ENCODE measurements around the gene PLEK. TPM values are rescaled to one million over a fixed set of nuclear protein-coding genes. Genes with fewer than 3 reads are reported as not detected.

Gene PLEK
- total RNA-seq, 1 donor from 2014 or later = 4.4 TPM

DNA sequence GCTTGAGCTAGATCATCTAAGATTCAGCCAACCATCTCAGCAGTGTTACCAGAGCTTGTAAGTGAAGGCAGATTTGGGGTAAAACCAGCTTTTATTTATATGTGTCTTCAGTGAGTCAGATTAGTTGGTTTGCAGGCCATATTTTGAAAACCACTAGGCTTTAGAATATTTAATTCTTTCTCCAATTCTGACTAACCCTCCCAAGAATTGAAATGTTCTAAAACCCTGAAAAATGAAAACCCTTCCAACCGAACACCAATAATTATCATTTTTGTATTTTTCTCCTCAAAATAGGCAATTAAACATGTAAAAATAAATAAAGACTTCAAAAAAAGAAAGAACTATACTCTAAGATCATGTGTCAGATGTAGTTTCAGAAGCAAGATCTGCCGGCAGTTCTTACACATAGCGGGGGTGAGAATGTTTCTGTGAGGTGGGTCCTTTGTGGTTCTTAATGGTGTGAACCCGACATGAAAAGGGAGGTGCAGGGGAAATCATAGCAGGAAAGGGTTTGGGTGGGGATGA, 14.2 kb downstream of the PLEK start:
- Histone ChIP-seq H3K36me3 (no peaks in the 10 kb centered on the region), H3K4me3 (no peak overlapping the region), H3K27ac (no peak overlapping the region), H3K27me3 (no peaks in the 10 kb centered on the region), H3K4me1 (no peaks in the 10 kb centered on the region), H3K9me3 (no peaks in the 10 kb centered on the region)
- TF ChIP-seq POLR2AphosphoS5 (IDR thresholded peaks at IDR 0.05; ENCODE audit: insufficient read depth in 1 of 2, low read depth in 1 of 2) (no peak), POLR2A (IDR thresholded peaks at IDR 0.05) (no peak)
- TF ChIP-seq, protein P1, sequence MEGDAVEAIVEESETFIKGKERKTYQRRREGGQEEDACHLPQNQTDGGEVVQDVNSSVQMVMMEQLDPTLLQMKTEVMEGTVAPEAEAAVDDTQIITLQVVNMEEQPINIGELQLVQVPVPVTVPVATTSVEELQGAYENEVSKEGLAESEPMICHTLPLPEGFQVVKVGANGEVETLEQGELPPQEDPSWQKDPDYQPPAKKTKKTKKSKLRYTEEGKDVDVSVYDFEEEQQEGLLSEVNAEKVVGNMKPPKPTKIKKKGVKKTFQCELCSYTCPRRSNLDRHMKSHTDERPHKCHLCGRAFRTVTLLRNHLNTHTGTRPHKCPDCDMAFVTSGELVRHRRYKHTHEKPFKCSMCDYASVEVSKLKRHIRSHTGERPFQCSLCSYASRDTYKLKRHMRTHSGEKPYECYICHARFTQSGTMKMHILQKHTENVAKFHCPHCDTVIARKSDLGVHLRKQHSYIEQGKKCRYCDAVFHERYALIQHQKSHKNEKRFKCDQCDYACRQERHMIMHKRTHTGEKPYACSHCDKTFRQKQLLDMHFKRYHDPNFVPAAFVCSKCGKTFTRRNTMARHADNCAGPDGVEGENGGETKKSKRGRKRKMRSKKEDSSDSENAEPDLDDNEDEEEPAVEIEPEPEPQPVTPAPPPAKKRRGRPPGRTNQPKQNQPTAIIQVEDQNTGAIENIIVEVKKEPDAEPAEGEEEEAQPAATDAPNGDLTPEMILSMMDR (IDR thresholded peaks at IDR 0.05) = no peak
- no peak for DNase-seq (ENCODE audit: extremely low spot score in 2 of 2)
- intact Hi-C loops (cut with DNase I) = no loop called here

DNA sequence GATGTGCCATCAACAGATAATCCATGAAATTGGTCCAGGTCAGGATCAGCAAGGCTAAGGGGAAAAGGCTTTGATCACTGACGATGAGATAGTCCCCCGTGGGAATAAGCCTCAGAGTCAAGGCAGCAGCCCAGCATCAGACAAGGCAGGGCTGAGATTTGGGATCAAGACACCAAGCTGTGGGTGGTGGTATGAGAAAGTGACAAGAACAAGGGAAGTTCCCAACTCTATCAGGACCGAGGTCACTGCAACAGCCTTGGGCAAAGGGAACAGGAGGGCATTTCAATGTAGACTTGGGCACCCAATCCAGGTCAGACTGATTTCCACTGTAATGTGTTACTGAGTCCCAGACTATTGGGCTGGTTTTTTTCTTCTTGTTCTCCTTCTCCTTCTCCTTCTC, 18.7 kb downstream of the PLEK start:
- Histone ChIP-seq H3K4me1 (no peaks in the 10 kb centered on the region), H3K27ac (no peak overlapping the region), H3K36me3 (no peaks in the 10 kb centered on the region), H3K4me3 (no peak overlapping the region), H3K27me3 (no peaks in the 10 kb centered on the region), H3K9me3 (no peaks in the 10 kb centered on the region)
- no peak for DNase-seq (ENCODE audit: extremely low spot score in 2 of 2)
- TF ChIP-seq, protein P1 (IDR thresholded peaks at IDR 0.05) = no peak
- TF ChIP-seq POLR2A (IDR thresholded peaks at IDR 0.05) (no peak), POLR2AphosphoS5 (IDR thresholded peaks at IDR 0.05; ENCODE audit: insufficient read depth in 1 of 2, low read depth in 1 of 2) (no peak)
- intact Hi-C loops (cut with DNase I) = no loop called here

DNA sequence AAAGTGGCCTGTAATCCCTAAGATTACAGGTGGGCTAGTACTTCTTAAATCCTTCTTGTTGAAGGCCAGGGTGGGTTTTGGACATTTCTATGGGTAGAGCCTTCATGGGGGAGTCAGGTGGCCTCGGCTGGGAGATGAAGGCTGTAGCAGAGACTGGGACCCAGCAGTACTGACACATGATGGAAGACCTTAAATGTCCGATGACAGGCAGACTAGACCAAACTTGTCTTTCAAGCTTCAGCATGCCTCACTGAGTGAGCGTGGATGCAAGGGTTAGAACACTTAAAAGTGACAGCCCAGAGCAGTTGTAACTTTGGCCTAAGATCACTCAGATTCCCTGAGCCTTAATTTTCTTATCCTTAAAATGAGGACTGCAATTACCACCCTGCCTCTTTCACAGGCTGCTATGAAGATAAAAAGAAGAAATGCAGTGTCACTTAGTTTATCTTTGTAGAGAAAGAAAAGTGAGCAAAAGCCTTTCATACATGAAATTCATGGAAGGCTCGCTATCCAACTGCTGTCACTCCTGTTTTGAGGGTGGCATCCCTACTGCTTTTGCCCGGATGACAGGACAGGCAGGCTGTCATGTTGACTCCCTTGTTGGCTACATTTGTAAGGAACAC, 19.5 kb downstream of the PLEK start:
- no peaks in the 10 kb centered on the region for H3K9me3 ChIP-seq
- no peaks in the 10 kb centered on the region for H3K36me3 ChIP-seq
- H3K4me1 ChIP-seq = no peaks in the 10 kb centered on the region
- no peak for DNase-seq (ENCODE audit: extremely low spot score in 2 of 2)
- H3K27me3 ChIP-seq = no peaks in the 10 kb centered on the region
- intact Hi-C loops (cut with DNase I) = no loop called here
- TF ChIP-seq POLR2AphosphoS5 (IDR thresholded peaks at IDR 0.05; ENCODE audit: insufficient read depth in 1 of 2, low read depth in 1 of 2) (no peak), POLR2A (IDR thresholded peaks at IDR 0.05) (no peak)
- TF ChIP-seq, protein P1 (IDR thresholded peaks at IDR 0.05) = no peak
- H3K27ac ChIP-seq = no peak overlapping the region
- H3K4me3 ChIP-seq = no peak overlapping the region

DNA sequence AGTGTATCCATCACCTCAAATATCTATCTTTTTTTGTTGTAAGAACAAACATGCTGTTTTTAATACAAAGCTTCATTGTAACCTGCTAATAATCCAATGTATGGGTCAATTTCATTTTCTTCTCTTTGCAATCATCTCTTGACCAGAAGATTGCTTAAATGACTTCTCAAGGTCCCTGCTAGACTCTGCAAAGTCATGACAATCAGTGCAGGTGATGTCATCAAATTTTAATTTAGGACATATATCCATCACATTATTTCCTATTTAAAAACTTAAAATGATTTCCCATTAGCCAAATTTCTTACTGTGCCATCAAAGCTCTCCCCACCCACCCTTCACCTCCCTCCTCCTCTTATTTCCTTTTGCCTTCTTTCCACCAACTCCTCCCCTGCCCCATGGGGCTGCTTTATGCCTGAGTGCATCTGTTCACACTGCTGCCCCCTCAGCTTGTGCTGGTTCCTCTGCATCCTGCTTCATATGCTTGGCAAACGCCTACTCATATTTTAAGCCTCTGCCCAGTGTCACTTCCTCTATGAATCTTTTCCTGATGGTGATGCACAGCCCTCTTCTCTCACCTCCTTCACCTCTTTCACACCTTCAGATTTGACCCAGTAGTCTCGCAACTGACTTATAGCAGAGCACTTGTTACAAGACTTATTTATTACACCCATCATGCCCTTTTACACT, 20.3 kb downstream of the PLEK start:
- H3K4me1 ChIP-seq = no peaks in the 10 kb centered on the region
- intact Hi-C loops (cut with DNase I) = no loop called here
- TF ChIP-seq, protein P1 (IDR thresholded peaks at IDR 0.05) = no peak
- no peak for TF ChIP-seq POLR2AphosphoS5 (IDR thresholded peaks at IDR 0.05; ENCODE audit: insufficient read depth in 1 of 2, low read depth in 1 of 2)
- TF ChIP-seq POLR2A (IDR thresholded peaks at IDR 0.05) = no peak
- no peaks in the 10 kb centered on the region for H3K27me3 ChIP-seq
- no peak overlapping the region for H3K27ac ChIP-seq
- no peaks in the 10 kb centered on the region for H3K36me3 ChIP-seq
- H3K4me3 ChIP-seq = no peak overlapping the region
- no peak for DNase-seq (ENCODE audit: extremely low spot score in 2 of 2)
- H3K9me3 ChIP-seq = no peaks in the 10 kb centered on the region

DNA sequence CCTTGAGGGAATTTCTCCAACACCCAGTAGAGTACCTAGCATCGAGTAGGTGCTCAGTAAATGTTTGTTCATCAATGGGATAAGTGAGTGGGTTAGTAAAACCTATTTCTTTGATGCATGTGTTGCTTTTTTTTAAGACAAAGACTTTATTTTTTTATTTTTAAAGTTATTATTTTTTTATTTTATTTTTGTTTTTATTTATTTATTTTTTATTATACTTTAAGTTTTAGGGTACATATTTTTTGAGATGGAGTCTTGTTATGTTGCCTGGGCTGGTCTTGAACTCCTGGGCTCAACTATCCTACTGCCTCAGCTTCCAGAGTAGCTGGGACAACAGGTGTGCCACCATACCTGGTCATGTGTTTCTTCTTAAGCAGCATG, 20.8 kb downstream of the PLEK start:
- Histone ChIP-seq H3K27ac (no peak overlapping the region), H3K4me1 (no peaks in the 10 kb centered on the region), H3K27me3 (no peaks in the 10 kb centered on the region), H3K4me3 (no peak overlapping the region), H3K9me3 (no peaks in the 10 kb centered on the region), H3K36me3 (no peaks in the 10 kb centered on the region)
- no peak for DNase-seq (ENCODE audit: extremely low spot score in 2 of 2)
- intact Hi-C loops (cut with DNase I) = no loop called here
- TF ChIP-seq POLR2A (IDR thresholded peaks at IDR 0.05) (no peak), POLR2AphosphoS5 (IDR thresholded peaks at IDR 0.05; ENCODE audit: insufficient read depth in 1 of 2, low read depth in 1 of 2) (no peak)
- TF ChIP-seq, protein P1 (IDR thresholded peaks at IDR 0.05) = no peak

All from vagina (tissue), 2 donors.